PC-9 (cell line): ENCODE results near the gene HHATL.

ENCODE experiments used
- EZH2 ChIP-seq: fragments of 200-600 bp; sonication (generic); IDR thresholded peaks from 2 replicates; pipeline ENCODE4 v1.8.0; 2017; ENCODE audit warnings: antibody characterized with exemption, low read depth
- TF ChIP-seq, protein P1 (sequence below): fragments of 200-600 bp; sonication (generic); conservative IDR thresholded peaks from 2 replicates; pipeline ENCODE4 v1.6.1; 2017; ENCODE audit warnings: mixed run types, antibody characterized with exemption, mild to moderate bottlenecking, moderate library complexity

DNA sequence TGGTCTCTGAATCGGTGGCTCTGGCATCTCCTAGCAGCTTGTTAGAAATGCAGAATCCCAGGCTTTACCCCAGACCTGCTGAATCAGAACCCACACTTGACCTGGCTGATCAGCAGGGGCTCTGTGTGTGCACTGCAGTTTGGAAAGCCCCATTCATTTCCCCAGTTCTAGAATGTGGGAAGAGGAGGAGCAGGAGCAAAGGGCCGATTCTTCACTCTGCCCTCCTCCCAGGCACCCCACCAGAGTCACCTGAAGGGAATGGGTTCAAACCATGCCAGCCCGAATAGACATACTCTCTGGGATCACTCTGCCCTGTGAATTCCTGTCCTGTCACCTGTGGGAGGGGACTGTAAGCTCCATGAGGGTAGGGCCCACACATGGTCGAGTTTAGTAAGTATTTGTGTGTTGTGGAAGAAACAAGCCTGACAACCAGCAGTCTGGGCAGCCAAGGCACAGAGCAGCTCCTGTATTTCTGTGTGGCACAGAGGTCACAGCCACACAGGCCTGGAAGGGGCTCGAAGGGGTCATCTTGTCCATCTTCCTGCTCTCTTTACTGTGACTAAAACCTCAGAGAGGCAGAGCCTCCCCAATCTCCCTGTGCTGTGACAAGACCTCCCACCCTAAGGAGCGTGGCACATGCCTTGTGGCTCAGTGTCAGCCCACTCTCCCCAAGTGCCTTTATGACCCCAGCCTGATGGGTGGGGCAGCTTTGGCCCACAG is 29.0 kb upstream of the HHATL start:
- TF ChIP-seq, protein P1, sequence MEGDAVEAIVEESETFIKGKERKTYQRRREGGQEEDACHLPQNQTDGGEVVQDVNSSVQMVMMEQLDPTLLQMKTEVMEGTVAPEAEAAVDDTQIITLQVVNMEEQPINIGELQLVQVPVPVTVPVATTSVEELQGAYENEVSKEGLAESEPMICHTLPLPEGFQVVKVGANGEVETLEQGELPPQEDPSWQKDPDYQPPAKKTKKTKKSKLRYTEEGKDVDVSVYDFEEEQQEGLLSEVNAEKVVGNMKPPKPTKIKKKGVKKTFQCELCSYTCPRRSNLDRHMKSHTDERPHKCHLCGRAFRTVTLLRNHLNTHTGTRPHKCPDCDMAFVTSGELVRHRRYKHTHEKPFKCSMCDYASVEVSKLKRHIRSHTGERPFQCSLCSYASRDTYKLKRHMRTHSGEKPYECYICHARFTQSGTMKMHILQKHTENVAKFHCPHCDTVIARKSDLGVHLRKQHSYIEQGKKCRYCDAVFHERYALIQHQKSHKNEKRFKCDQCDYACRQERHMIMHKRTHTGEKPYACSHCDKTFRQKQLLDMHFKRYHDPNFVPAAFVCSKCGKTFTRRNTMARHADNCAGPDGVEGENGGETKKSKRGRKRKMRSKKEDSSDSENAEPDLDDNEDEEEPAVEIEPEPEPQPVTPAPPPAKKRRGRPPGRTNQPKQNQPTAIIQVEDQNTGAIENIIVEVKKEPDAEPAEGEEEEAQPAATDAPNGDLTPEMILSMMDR: no peak
- no peak for TF ChIP-seq EZH2
